ENCODE data around the gene FAT3. TPM values are rescaled to one million over a fixed set of nuclear protein-coding genes. Genes with fewer than 3 reads are reported as not detected.

The FAT3 gene
- polyA plus RNA-seq, 4 donors = 0.01 to 0.44 TPM; not detected in 2

- no peaks in the 10 kb centered on the region for H3K36me3 ChIP-seq (ENCODE audit: control insufficient read depth in 3 of 3, insufficient read depth in 2 of 3, low read depth in 1 of 3, low read length in 3 of 3)
- no peak overlapping the region for H3K27ac ChIP-seq (ENCODE audit: low read depth in 1 of 3, low read length in 2 of 3)
- DNase-seq (peak in 1 of 2 donors; percentile 20), FAIRE-seq (no peak)
- peaks cover 0 to 3% (median 0%) of the 10 kb centered on the region in 3 donors for H3K4me1 ChIP-seq (ENCODE audit: control insufficient read depth in 3 of 3, insufficient read depth in 2 of 3, low read depth in 1 of 3, low read length in 2 of 3)
- peaks cover 20 to 79% (median 30%) of the 10 kb centered on the region in 3 donors for H3K27me3 ChIP-seq (ENCODE audit: control insufficient read depth in 3 of 3, insufficient read depth in 3 of 3, low read length in 3 of 3)
- H3K4me3 ChIP-seq (ENCODE audit: low read depth in 1 of 3, low read length in 3 of 3) = peak overlapping the region in 2 of 3 donors; percentile 6 to 35
- 2 to 7% (median 6%) methylated on average over 51 to 54 of the region's 54 CpGs for WGBS, 3 donors
- peaks cover 0 to 1% of the 10 kb centered on the region in 2 donors for H3K9me3 ChIP-seq (ENCODE audit: control insufficient read depth in 2 of 2, insufficient read depth in 1 of 2, low read depth in 1 of 2, low read length in 1 of 2)
These were observed 1.1 kb downstream of the FAT3 start for GRCh38 chr11:92225568-92226330.

GRCh38 chr11:92226331-92227229 is 2.0 kb downstream of the FAT3 start:
- peaks cover 0 to 3% (median 0%) of the 10 kb centered on the region in 3 donors for H3K4me1 ChIP-seq (ENCODE audit: control insufficient read depth in 3 of 3, insufficient read depth in 2 of 3, low read depth in 1 of 3, low read length in 2 of 3)
- H3K36me3 ChIP-seq (ENCODE audit: control insufficient read depth in 3 of 3, insufficient read depth in 2 of 3, low read depth in 1 of 3, low read length in 3 of 3) = no peaks in the 10 kb centered on the region
- H3K4me3 ChIP-seq (ENCODE audit: low read depth in 1 of 3, low read length in 3 of 3) = peak overlapping the region in 1 of 3 donors; percentile 35
- DNase-seq (peak in 1 of 2 donors; percentile 21), FAIRE-seq (no peak)
- WGBS, 3 donors = 2 to 7% (median 2%) methylated on average over 41 to 65 of the region's 65 CpGs
- H3K27me3 ChIP-seq (ENCODE audit: control insufficient read depth in 3 of 3, insufficient read depth in 3 of 3, low read length in 3 of 3) = peaks cover 19 to 74% (median 30%) of the 10 kb centered on the region in 3 donors
- H3K27ac ChIP-seq (ENCODE audit: low read depth in 1 of 3, low read length in 2 of 3) = no peak overlapping the region
- H3K9me3 ChIP-seq (ENCODE audit: control insufficient read depth in 2 of 2, insufficient read depth in 1 of 2, low read depth in 1 of 2, low read length in 1 of 2) = no peaks in the 10 kb centered on the region

GRCh38 chr11:92227230-92227814 is 2.7 kb downstream of the FAT3 start:
- DNase-seq (no peak), FAIRE-seq (no peak)
- H3K27ac ChIP-seq (ENCODE audit: low read depth in 1 of 3, low read length in 2 of 3) = no peak overlapping the region
- peaks cover 20 to 67% (median 30%) of the 10 kb centered on the region in 3 donors for H3K27me3 ChIP-seq (ENCODE audit: control insufficient read depth in 3 of 3, insufficient read depth in 3 of 3, low read length in 3 of 3)
- peaks cover 0 to 3% (median 0%) of the 10 kb centered on the region in 3 donors for H3K4me1 ChIP-seq (ENCODE audit: control insufficient read depth in 3 of 3, insufficient read depth in 2 of 3, low read depth in 1 of 3, low read length in 2 of 3)
- peak overlapping the region in 1 of 3 donors; percentile 35 for H3K4me3 ChIP-seq (ENCODE audit: low read depth in 1 of 3, low read length in 3 of 3)
- H3K9me3 ChIP-seq (ENCODE audit: control insufficient read depth in 2 of 2, insufficient read depth in 1 of 2, low read depth in 1 of 2, low read length in 1 of 2) = no peaks in the 10 kb centered on the region
- H3K36me3 ChIP-seq (ENCODE audit: control insufficient read depth in 3 of 3, insufficient read depth in 2 of 3, low read depth in 1 of 3, low read length in 3 of 3) = no peaks in the 10 kb centered on the region
- 4 to 9% (median 6%) methylated on average over 13 of the region's 13 CpGs for WGBS, 3 donors

GRCh38 chr11:92227959-92228935 is 3.6 kb downstream of the FAT3 start:
- Histone ChIP-seq H3K36me3 (ENCODE audit: control insufficient read depth in 3 of 3, insufficient read depth in 2 of 3, low read depth in 1 of 3, low read length in 3 of 3) (no peaks in the 10 kb centered on the region), H3K4me1 (ENCODE audit: control insufficient read depth in 3 of 3, insufficient read depth in 2 of 3, low read depth in 1 of 3, low read length in 2 of 3) (peaks cover 0 to 3% (median 0%) of the 10 kb centered on the region in 3 donors), H3K9me3 (ENCODE audit: control insufficient read depth in 2 of 2, insufficient read depth in 1 of 2, low read depth in 1 of 2, low read length in 1 of 2) (no peaks in the 10 kb centered on the region), H3K4me3 (ENCODE audit: low read depth in 1 of 3, low read length in 3 of 3) (no peak overlapping the region), H3K27me3 (ENCODE audit: control insufficient read depth in 3 of 3, insufficient read depth in 3 of 3, low read length in 3 of 3) (peaks cover 20 to 58% (median 28%) of the 10 kb centered on the region in 3 donors), H3K27ac (ENCODE audit: low read depth in 1 of 3, low read length in 2 of 3) (no peak overlapping the region)
- no peak for FAIRE-seq
- 53 to 60% (median 56%) methylated on average over 6 of the region's 6 CpGs for WGBS, 3 donors
- no peak for DNase-seq

- H3K9me3 ChIP-seq (ENCODE audit: control insufficient read depth in 2 of 2, insufficient read depth in 1 of 2, low read depth in 1 of 2, low read length in 1 of 2) = no peaks in the 10 kb centered on the region
- peaks cover 0 to 1% (median 0%) of the 10 kb centered on the region in 3 donors for H3K27me3 ChIP-seq (ENCODE audit: control insufficient read depth in 3 of 3, insufficient read depth in 3 of 3, low read length in 3 of 3)
- H3K36me3 ChIP-seq (ENCODE audit: control insufficient read depth in 3 of 3, insufficient read depth in 2 of 3, low read depth in 1 of 3, low read length in 3 of 3) = no peaks in the 10 kb centered on the region
- no peak overlapping the region for H3K27ac ChIP-seq (ENCODE audit: low read depth in 1 of 3, low read length in 2 of 3)
- FAIRE-seq (no peak), DNase-seq (no peak)
- H3K4me1 ChIP-seq (ENCODE audit: control insufficient read depth in 3 of 3, insufficient read depth in 2 of 3, low read depth in 1 of 3, low read length in 2 of 3) = no peaks in the 10 kb centered on the region
- H3K4me3 ChIP-seq (ENCODE audit: low read depth in 1 of 3, low read length in 3 of 3) = no peak overlapping the region
- 58 to 78% (median 61%) methylated on average over 1 of the region's 1 CpG for WGBS, 3 donors
These were observed 12.2 kb downstream of the FAT3 start for GRCh38 chr11:92236856-92237255.

- Histone ChIP-seq H3K27me3 (ENCODE audit: control insufficient read depth in 3 of 3, insufficient read depth in 3 of 3, low read length in 3 of 3) (no peaks in the 10 kb centered on the region), H3K9me3 (ENCODE audit: control insufficient read depth in 2 of 2, insufficient read depth in 1 of 2, low read depth in 1 of 2, low read length in 1 of 2) (no peaks in the 10 kb centered on the region), H3K27ac (ENCODE audit: low read depth in 1 of 3, low read length in 2 of 3) (no peak overlapping the region), H3K4me3 (ENCODE audit: low read depth in 1 of 3, low read length in 3 of 3) (no peak overlapping the region), H3K36me3 (ENCODE audit: control insufficient read depth in 3 of 3, insufficient read depth in 2 of 3, low read depth in 1 of 3, low read length in 3 of 3) (no peaks in the 10 kb centered on the region), H3K4me1 (ENCODE audit: control insufficient read depth in 3 of 3, insufficient read depth in 2 of 3, low read depth in 1 of 3, low read length in 2 of 3) (no peaks in the 10 kb centered on the region)
- DNase-seq (no peak), FAIRE-seq (no peak)
- WGBS, 3 donors = 3 to 20% (median 9%) methylated on average over 1 of the region's 1 CpG
These were observed 16.3 kb downstream of the FAT3 start for GRCh38 chr11:92240916-92241315.

GRCh38 chr11:92245700-92246271 is 21.2 kb downstream of the FAT3 start:
- Histone ChIP-seq H3K4me3 (ENCODE audit: low read depth in 1 of 3, low read length in 3 of 3) (no peak overlapping the region), H3K4me1 (ENCODE audit: control insufficient read depth in 3 of 3, insufficient read depth in 2 of 3, low read depth in 1 of 3, low read length in 2 of 3) (no peaks in the 10 kb centered on the region), H3K27me3 (ENCODE audit: control insufficient read depth in 3 of 3, insufficient read depth in 3 of 3, low read length in 3 of 3) (no peaks in the 10 kb centered on the region), H3K36me3 (ENCODE audit: control insufficient read depth in 3 of 3, insufficient read depth in 2 of 3, low read depth in 1 of 3, low read length in 3 of 3) (no peaks in the 10 kb centered on the region), H3K27ac (ENCODE audit: low read depth in 1 of 3, low read length in 2 of 3) (no peak overlapping the region), H3K9me3 (ENCODE audit: control insufficient read depth in 2 of 2, insufficient read depth in 1 of 2, low read depth in 1 of 2, low read length in 1 of 2) (no peaks in the 10 kb centered on the region)
- FAIRE-seq (no peak), DNase-seq (no peak)
- 85 to 91% (median 88%) methylated on average over 5 of the region's 5 CpGs for WGBS, 3 donors

Data from small intestine (tissue), 7 donors.